HEK293 (cell line): ENCODE data around the gene TMEM181.

Experiments used
- CTCF ChIA-PET: fragments of 350-600 bp; formaldehyde crosslinking; extraction: SDS; loops from one replicate; lab custom pipeline; 2021; ENCODE audit warnings: antibody characterized with exemption; lab: Yijun Ruan, JAX
- POLR2A ChIA-PET: fragments of 300-600 bp; formaldehyde crosslinking; extraction: SDS; loops from one replicate; lab custom pipeline; 2020; ENCODE audit warnings: antibody characterized with exemption, inconsistent platforms; lab: Yijun Ruan, JAX
- H3K27ac ChIP-seq: fragments of 200-500 bp; sonication (Bioruptor generic); 2 replicates; pipeline ENCODE4 v1.5.1; 2014; ENCODE audit warnings: low read depth, low read length, control low read depth, inconsistent platforms; ENCODE audit errors: extremely low read depth
- H3K36me3 ChIP-seq, 2 experiments: fragments of 200-500 bp in 1 of 2; sonication (Bioruptor generic) in 1 of 2; 1 replicate in 1 of 2; 2 replicates in 1 of 2; pipeline ENCODE4 v1.5.1; 2014 to 2017; ENCODE audit warnings: inconsistent platforms in 2 of 2, low read length in 2 of 2; ENCODE audit not compliant: control insufficient read depth in 2 of 2, insufficient read depth in 1 of 2
- H3K4me1 ChIP-seq: fragments of 200-500 bp; sonication (Bioruptor generic); 2 replicates; pipeline ENCODE4 v1.5.1; 2014; ENCODE audit warnings: mild to moderate bottlenecking, low read length, inconsistent platforms; ENCODE audit not compliant: control insufficient read depth, insufficient read depth
- H3K4me3 ChIP-seq: 2 replicates; pipeline ENCODE4 v1.5.1; 2011; ENCODE audit warnings: low read depth, mild to moderate bottlenecking, control low read depth, low read length, moderate library complexity
- H3K9me3 ChIP-seq: fragments of 200-500 bp; sonication (Bioruptor generic); 2 replicates; pipeline ENCODE4 v1.5.1; 2014; ENCODE audit warnings: low read depth, low read length, inconsistent platforms; ENCODE audit not compliant: control insufficient read depth, insufficient read depth
- GLI2 ChIP-seq: fragments of 450-650 bp; formaldehyde crosslinking; IDR thresholded peaks from 2 replicates; pipeline ENCODE4; 2017; ENCODE audit warnings: missing biosample characterization, missing genetic modification characterization, low read depth, borderline replicate concordance
- GLI4 ChIP-seq: fragments of 450-650 bp; formaldehyde crosslinking; IDR thresholded peaks from 2 replicates; pipeline ENCODE4 v1.5.1; 2016; ENCODE audit warnings: missing biosample characterization, missing genetic modification characterization
- GLIS1 ChIP-seq: fragments of 450-650 bp; formaldehyde crosslinking; IDR thresholded peaks from 2 replicates; pipeline ENCODE4 v1.5.1; 2016; ENCODE audit warnings: missing biosample characterization, missing genetic modification characterization
- GLIS2 ChIP-seq: fragments of 450-650 bp; formaldehyde crosslinking; IDR thresholded peaks from 2 replicates; pipeline ENCODE4 v1.5.1; 2016; ENCODE audit warnings: missing biosample characterization, missing genetic modification characterization
- MEIS1 ChIP-seq: sonication (generic); formaldehyde crosslinking; IDR thresholded peaks from 2 replicates; pipeline ENCODE4 v1.8.1; 2022; ENCODE audit warnings: missing genetic modification reagents, mild to moderate bottlenecking, borderline replicate concordance
- RBAK ChIP-seq: fragments of 450-650 bp; formaldehyde crosslinking; IDR thresholded peaks from 2 replicates; pipeline ENCODE4 v1.5.1; 2016; ENCODE audit warnings: missing biosample characterization, missing genetic modification characterization
- ZBTB7A ChIP-seq: fragments of 450-650 bp; formaldehyde crosslinking; IDR thresholded peaks from 2 replicates; pipeline ENCODE4 v1.5.1; 2016; ENCODE audit warnings: low read depth, missing biosample characterization, missing genetic modification characterization
- ZNF10 ChIP-seq: fragments of 450-650 bp; formaldehyde crosslinking; IDR thresholded peaks from 2 replicates; pipeline ENCODE4 v1.5.1; 2017; ENCODE audit warnings: missing biosample characterization, missing genetic modification characterization
- ZNF140 ChIP-seq: fragments of 450-650 bp; formaldehyde crosslinking; IDR thresholded peaks from 2 replicates; pipeline ENCODE4 v1.5.1; 2016; ENCODE audit warnings: missing biosample characterization, missing genetic modification characterization
- ZNF174 ChIP-seq: fragments of 450-650 bp; formaldehyde crosslinking; IDR thresholded peaks from 2 replicates; pipeline ENCODE4 v1.5.0; 2017; ENCODE audit warnings: missing biosample characterization, mild to moderate bottlenecking, missing genetic modification characterization
- ZNF266 ChIP-seq: fragments of 450-650 bp; formaldehyde crosslinking; IDR thresholded peaks from 2 replicates; pipeline ENCODE4 v1.5.1; 2016; ENCODE audit warnings: missing biosample characterization, missing genetic modification characterization, low read depth
- ZNF292 ChIP-seq: fragments of 450-650 bp; formaldehyde crosslinking; IDR thresholded peaks from 2 replicates; pipeline ENCODE4 v1.5.1; 2016; ENCODE audit warnings: low read depth, missing biosample characterization, missing genetic modification characterization, borderline replicate concordance
- ZNF341 ChIP-seq: fragments of 450-650 bp; formaldehyde crosslinking; IDR thresholded peaks from 2 replicates; pipeline ENCODE4; 2016; ENCODE audit warnings: low read depth, missing biosample characterization, missing genetic modification characterization
- ZNF366 ChIP-seq: fragments of 450-650 bp; formaldehyde crosslinking; conservative IDR thresholded peaks from 2 replicates; pipeline ENCODE4 v1.5.1; 2016; ENCODE audit warnings: missing biosample characterization, missing genetic modification characterization
- ZNF426 ChIP-seq: fragments of 450-650 bp; formaldehyde crosslinking; IDR thresholded peaks from 2 replicates; pipeline ENCODE4 v1.5.1; 2017; ENCODE audit warnings: missing biosample characterization, missing genetic modification characterization, mild to moderate bottlenecking, inconsistent platforms, moderate library complexity
- ZNF501 ChIP-seq: fragments of 450-650 bp; formaldehyde crosslinking; IDR thresholded peaks from 2 replicates; pipeline ENCODE4 v1.5.1; 2016; ENCODE audit warnings: missing biosample characterization, missing genetic modification characterization
- ZNF529 ChIP-seq: fragments of 450-650 bp; formaldehyde crosslinking; IDR thresholded peaks from 2 replicates; pipeline ENCODE4 v1.5.1; 2017; ENCODE audit warnings: missing genetic modification characterization, missing biosample characterization; ENCODE audit not compliant: insufficient replicate concordance
- ZNF585B ChIP-seq: fragments of 450-650 bp; formaldehyde crosslinking; IDR thresholded peaks from 2 replicates; pipeline ENCODE4 v1.5.1; 2016; ENCODE audit warnings: missing biosample characterization, missing genetic modification characterization
- ZNF830 ChIP-seq: fragments of 450-650 bp; IDR thresholded peaks from 2 replicates; pipeline ENCODE4 v1.5.0; 2018; ENCODE audit warnings: missing biosample characterization, missing genetic modification characterization, low read depth, mild to moderate bottlenecking, moderate library complexity
- ZNF843 ChIP-seq: fragments of 450-650 bp; formaldehyde crosslinking; IDR thresholded peaks from 2 replicates; pipeline ENCODE4 v1.5.1; 2016; ENCODE audit warnings: missing biosample characterization, missing genetic modification characterization
- ZSCAN23 ChIP-seq: fragments of 450-650 bp; formaldehyde crosslinking; IDR thresholded peaks from 2 replicates; pipeline ENCODE4 v1.5.1; 2016; ENCODE audit warnings: missing biosample characterization, missing genetic modification characterization
- TF ChIP-seq, protein P1 (sequence below): fragments of 450-650 bp; formaldehyde crosslinking; IDR thresholded peaks from 2 replicates; pipeline ENCODE4 v1.5.1; 2017; ENCODE audit warnings: missing biosample characterization, mild to moderate bottlenecking, missing genetic modification characterization, moderate library complexity
- TF ChIP-seq, protein P2 (sequence below): fragments of 450-650 bp; formaldehyde crosslinking; conservative IDR thresholded peaks from 2 replicates; pipeline ENCODE4 v1.5.1; 2016; ENCODE audit warnings: low read depth, missing biosample characterization, missing genetic modification characterization
- TF ChIP-seq, protein P3 (sequence below): fragments of 450-650 bp; formaldehyde crosslinking; IDR thresholded peaks from 2 replicates; pipeline ENCODE4 v1.5.1; 2016; ENCODE audit warnings: missing biosample characterization, missing genetic modification characterization

Gene TMEM181

DNA sequence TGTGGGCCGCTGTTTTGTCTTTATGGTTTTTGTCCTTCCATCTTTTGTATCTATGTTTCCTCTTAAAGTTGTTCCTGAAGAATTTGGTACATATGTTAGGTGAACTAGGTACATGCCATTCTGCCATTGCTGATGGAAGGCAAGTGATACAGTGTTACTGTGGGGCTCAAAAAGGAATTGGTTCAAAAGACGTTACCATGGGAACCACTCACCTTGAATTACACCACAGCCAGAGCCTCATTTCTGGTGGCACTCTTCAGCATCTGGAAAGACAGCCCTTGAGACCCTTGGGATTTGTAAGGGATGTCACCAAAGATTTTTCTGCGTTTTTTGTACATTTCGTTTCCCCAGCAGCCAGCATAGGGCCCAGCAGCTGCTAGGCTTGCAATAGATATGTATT lies 31.9 kb downstream of the TMEM181 start:
- POLR2A ChIA-PET = no interaction called here
- Histone ChIP-seq H3K27ac (no peak overlapping the region), H3K9me3 (no peaks in the 10 kb centered on the region), H3K4me3 (no peak overlapping the region), H3K36me3 (peaks cover 17 to 94% of the 10 kb centered on the region in 2 experiments; a peak in 2 of 3 replicates), H3K4me1 (no peaks in the 10 kb centered on the region)
- no peak for TF ChIP-seq ZNF341 (tag by site-specific recombination)
- TF ChIP-seq GLI2 (tag by site-specific recombination) = no peak
- TF ChIP-seq ZBTB7A (tag by site-specific recombination) = no peak
- no peak for TF ChIP-seq ZNF843 (tag by site-specific recombination)
- TF ChIP-seq ZNF366 = no peak
- no peak for TF ChIP-seq ZNF529 (tag by site-specific recombination)
- TF ChIP-seq ZSCAN23 = no peak
- CTCF ChIA-PET = interaction anchor here (1.0 to 1.5 kb wide), 2 partner anchors 99 to 378 kb away, joined by 3 to 5 read pairs; no protein-coding TSS in a partner anchor

DNA sequence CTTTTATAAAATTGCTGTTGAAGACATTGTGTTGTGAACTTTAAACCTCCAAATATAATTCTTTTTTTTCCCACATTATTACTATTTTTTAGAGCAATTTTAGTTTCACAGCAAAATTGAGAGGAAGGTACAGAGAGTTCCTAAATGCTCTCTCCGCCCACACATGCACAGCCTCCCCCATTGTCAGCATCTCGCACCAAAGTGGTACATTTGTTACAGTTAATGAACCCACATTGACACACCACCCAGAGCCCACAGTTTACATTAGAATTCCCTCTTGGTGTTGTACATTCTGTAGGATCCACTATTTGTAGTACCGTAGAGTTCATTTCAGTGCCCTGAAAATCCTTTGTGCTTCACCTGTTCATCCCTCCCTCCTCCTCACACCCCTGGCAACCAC lies 33.8 kb downstream of the TMEM181 start:
- TF ChIP-seq GLIS2 (tag by site-specific recombination) (no peak), ZNF266 (no peak), ZSCAN23 (no peak), RBAK (tag by site-specific recombination) (no peak), ZNF501 (tag by site-specific recombination) (no peak), ZNF174 (tag by site-specific recombination) (no peak), ZNF585B (tag by site-specific recombination) (no peak), ZNF292 (tag by site-specific recombination) (no peak), ZNF140 (no peak), ZNF426 (tag by site-specific recombination) (no peak), ZNF10 (no peak), GLIS1 (no peak), ZNF830 (tag by site-specific recombination) (no peak), MEIS1 (CRISPR knock-in tag) (no peak), GLI4 (tag by site-specific recombination) (no peak)
- TF ChIP-seq, protein P1, sequence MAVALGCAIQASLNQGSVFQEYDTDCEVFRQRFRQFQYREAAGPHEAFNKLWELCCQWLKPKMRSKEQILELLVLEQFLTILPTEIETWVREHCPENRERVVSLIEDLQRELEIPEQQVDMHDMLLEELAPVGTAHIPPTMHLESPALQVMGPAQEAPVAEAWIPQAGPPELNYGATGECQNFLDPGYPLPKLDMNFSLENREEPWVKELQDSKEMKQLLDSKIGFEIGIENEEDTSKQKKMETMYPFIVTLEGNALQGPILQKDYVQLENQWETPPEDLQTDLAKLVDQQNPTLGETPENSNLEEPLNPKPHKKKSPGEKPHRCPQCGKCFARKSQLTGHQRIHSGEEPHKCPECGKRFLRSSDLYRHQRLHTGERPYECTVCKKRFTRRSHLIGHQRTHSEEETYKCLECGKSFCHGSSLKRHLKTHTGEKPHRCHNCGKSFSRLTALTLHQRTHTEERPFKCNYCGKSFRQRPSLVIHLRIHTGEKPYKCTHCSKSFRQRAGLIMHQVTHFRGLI (tag by site-specific recombination) = no peak
- TF ChIP-seq, protein P2, sequence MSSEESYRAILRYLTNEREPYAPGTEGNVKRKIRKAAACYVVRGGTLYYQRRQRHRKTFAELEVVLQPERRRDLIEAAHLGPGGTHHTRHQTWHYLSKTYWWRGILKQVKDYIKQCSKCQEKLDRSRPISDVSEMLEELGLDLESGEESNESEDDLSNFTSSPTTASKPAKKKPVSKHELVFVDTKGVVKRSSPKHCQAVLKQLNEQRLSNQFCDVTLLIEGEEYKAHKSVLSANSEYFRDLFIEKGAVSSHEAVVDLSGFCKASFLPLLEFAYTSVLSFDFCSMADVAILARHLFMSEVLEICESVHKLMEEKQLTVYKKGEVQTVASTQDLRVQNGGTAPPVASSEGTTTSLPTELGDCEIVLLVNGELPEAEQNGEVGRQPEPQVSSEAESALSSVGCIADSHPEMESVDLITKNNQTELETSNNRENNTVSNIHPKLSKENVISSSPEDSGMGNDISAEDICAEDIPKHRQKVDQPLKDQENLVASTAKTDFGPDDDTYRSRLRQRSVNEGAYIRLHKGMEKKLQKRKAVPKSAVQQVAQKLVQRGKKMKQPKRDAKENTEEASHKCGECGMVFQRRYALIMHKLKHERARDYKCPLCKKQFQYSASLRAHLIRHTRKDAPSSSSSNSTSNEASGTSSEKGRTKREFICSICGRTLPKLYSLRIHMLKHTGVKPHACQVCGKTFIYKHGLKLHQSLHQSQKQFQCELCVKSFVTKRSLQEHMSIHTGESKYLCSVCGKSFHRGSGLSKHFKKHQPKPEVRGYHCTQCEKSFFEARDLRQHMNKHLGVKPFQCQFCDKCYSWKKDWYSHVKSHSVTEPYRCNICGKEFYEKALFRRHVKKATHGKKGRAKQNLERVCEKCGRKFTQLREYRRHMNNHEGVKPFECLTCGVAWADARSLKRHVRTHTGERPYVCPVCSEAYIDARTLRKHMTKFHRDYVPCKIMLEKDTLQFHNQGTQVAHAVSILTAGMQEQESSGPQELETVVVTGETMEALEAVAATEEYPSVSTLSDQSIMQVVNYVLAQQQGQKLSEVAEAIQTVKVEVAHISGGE (tag by site-specific recombination) = no peak
- TF ChIP-seq, protein P3, sequence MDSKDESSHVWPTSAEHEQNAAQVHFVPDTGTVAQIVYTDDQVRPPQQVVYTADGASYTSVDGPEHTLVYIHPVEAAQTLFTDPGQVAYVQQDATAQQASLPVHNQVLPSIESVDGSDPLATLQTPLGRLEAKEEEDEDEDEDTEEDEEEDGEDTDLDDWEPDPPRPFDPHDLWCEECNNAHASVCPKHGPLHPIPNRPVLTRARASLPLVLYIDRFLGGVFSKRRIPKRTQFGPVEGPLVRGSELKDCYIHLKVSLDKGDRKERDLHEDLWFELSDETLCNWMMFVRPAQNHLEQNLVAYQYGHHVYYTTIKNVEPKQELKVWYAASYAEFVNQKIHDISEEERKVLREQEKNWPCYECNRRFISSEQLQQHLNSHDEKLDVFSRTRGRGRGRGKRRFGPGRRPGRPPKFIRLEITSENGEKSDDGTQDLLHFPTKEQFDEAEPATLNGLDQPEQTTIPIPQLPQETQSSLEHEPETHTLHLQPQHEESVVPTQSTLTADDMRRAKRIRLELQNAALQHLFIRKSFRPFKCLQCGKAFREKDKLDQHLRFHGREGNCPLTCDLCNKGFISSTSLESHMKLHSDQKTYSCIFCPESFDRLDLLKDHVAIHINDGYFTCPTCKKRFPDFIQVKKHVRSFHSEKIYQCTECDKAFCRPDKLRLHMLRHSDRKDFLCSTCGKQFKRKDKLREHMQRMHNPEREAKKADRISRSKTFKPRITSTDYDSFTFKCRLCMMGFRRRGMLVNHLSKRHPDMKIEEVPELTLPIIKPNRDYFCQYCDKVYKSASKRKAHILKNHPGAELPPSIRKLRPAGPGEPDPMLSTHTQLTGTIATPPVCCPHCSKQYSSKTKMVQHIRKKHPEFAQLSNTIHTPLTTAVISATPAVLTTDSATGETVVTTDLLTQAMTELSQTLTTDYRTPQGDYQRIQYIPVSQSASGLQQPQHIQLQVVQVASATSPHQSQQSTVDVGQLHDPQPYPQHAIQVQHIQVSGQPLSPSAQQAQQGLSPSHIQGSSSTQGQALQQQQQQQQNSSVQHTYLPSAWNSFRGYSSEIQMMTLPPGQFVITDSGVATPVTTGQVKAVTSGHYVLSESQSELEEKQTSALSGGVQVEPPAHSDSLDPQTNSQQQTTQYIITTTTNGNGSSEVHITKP (tag by site-specific recombination) = no peak
- ChIA-PET POLR2A (no interaction called here), CTCF (interaction anchor here (0.5 kb wide), 1 partner anchor 1087 kb away, joined by 3 read pairs; no protein-coding TSS in a partner anchor)
- Histone ChIP-seq H3K27ac (no peak overlapping the region), H3K9me3 (no peaks in the 10 kb centered on the region), H3K4me3 (no peak overlapping the region), H3K36me3 (peaks cover 11 to 91% of the 10 kb centered on the region in 2 experiments; a peak in 2 of 3 replicates), H3K4me1 (no peaks in the 10 kb centered on the region)
